H1 (cell line): ENCODE data around the gene TNS3. TPM values are rescaled to one million over a fixed set of nuclear protein-coding genes. Genes with fewer than 3 reads are reported as not detected.

Experiments
- CTCF ChIA-PET: fragments of 300-600 bp; sonication (Branson Sonifier 250); formaldehyde crosslinking; loops from one replicate; lab custom pipeline; 2021; ENCODE audit not compliant: partially characterized antibody; lab: Charles Lee
- POLR2A ChIA-PET: fragments of 300-600 bp; sonication (Branson Sonifier 250); formaldehyde crosslinking; loops from one replicate; lab custom pipeline; 2021; ENCODE audit warnings: inconsistent platforms; ENCODE audit not compliant: partially characterized antibody; lab: Charles Lee
- DNase-seq, 2 experiments: peaks; one replicate each; pipeline versions ENCODE4 v3.0.0 to v3.0.0-alpha.2; 2010 to 2022; ENCODE audit warnings: low spot score in 2 of 2, low read depth in 1 of 2, mixed read lengths in 1 of 2
- FAIRE-seq: peaks from 2 replicates; lab custom pipeline; 2011; peaks lifted over from hg19 to GRCh38; lab: Jason Lieb, UNC
- H2AFZ ChIP-seq: 2 replicates; pipeline ENCODE4 v1.8.1; 2012; ENCODE audit warnings: low read length, inconsistent platforms
- H2AK5ac ChIP-seq: 2 replicates; pipeline ENCODE4 v1.6.1; 2013; ENCODE audit warnings: low read depth, low read length
- H2BK120ac ChIP-seq: replicated peaks from 2 replicates; pipeline ENCODE3; 2013; ENCODE audit warnings: low read depth, low read length, inconsistent platforms
- H2BK12ac ChIP-seq: 2 replicates; pipeline ENCODE4 v1.6.1; 2013; ENCODE audit warnings: low read depth, low read length
- H2BK15ac ChIP-seq: 2 replicates; pipeline ENCODE4 v1.6.1; 2013; ENCODE audit warnings: low read length
- H2BK20ac ChIP-seq: 2 replicates; pipeline ENCODE4 v1.6.1; 2013; ENCODE audit warnings: low read length
- H2BK5ac ChIP-seq: 2 replicates; pipeline ENCODE4 v1.6.1; 2013; ENCODE audit warnings: low read depth, low read length
- H3K14ac ChIP-seq: 2 replicates; pipeline ENCODE4 v1.6.1; 2013; ENCODE audit warnings: inconsistent platforms; ENCODE audit not compliant: insufficient read length
- H3K18ac ChIP-seq: 2 replicates; pipeline ENCODE4 v1.6.1; 2013; ENCODE audit warnings: low read length; ENCODE audit errors: extremely low read depth
- H3K23ac ChIP-seq: 2 replicates; pipeline ENCODE4 v1.6.1; 2013; ENCODE audit warnings: inconsistent platforms; ENCODE audit not compliant: insufficient read length
- H3K23me2 ChIP-seq: 2 replicates; pipeline ENCODE4 v1.6.1; 2013; ENCODE audit warnings: low read depth, low read length
- H3K27ac ChIP-seq: 2 replicates; pipeline ENCODE4 v1.6.1; 2011; ENCODE audit warnings: low read depth, low read length, inconsistent platforms
- H3K27me3 ChIP-seq, 4 experiments: replicated peaks in 1 of 4; 1 replicate in 1 of 4; 2 replicates in 3 of 4; pipeline versions ENCODE4 v1.6.1 to v1.8.1; 2011 to 2013; ENCODE audit warnings: low read length in 3 of 4, mild to moderate bottlenecking in 3 of 4, inconsistent platforms in 2 of 4, mixed read lengths in 2 of 4, moderate library complexity in 1 of 4; ENCODE audit not compliant: control insufficient read depth in 3 of 4, insufficient read depth in 3 of 4; ENCODE audit errors: extremely low read depth in 1 of 4
- H3K36me3 ChIP-seq, 4 experiments: 2 replicates each; pipeline versions ENCODE4 v1.6.1 to v1.8.1; 2011 to 2013; ENCODE audit warnings: mild to moderate bottlenecking in 4 of 4, low read length in 3 of 4, moderate library complexity in 2 of 4, control low read depth in 1 of 4, inconsistent platforms in 1 of 4; ENCODE audit not compliant: insufficient read depth in 4 of 4, control insufficient read depth in 2 of 4
- H3K4ac ChIP-seq: replicated peaks from 2 replicates; pipeline ENCODE3; 2013; ENCODE audit warnings: low read length, low read depth, mixed read lengths, inconsistent platforms; ENCODE audit not compliant: insufficient read length
- H3K4me1 ChIP-seq, 4 experiments: replicated peaks in 1 of 4; 1 replicate in 1 of 4; 2 replicates in 3 of 4; pipeline versions ENCODE4 v1.6.1 to v1.8.1; 2011 to 2013; ENCODE audit warnings: low read length in 3 of 4, inconsistent platforms in 2 of 4, mixed read lengths in 1 of 4; ENCODE audit not compliant: insufficient read depth in 4 of 4, control insufficient read depth in 3 of 4
- H3K4me2 ChIP-seq, 2 experiments: 2 replicates each; pipeline versions ENCODE4 v1.6.1 to v1.8.1; 2011 to 2013; ENCODE audit warnings: low read depth in 2 of 2, low read length in 2 of 2, control low read depth in 1 of 2, inconsistent platforms in 1 of 2, mild to moderate bottlenecking in 1 of 2; ENCODE audit not compliant: insufficient read depth in 1 of 2
- H3K4me3 ChIP-seq, 4 experiments: fragments of 200-600, 300-600 bp in 1 of 4; sonication (generic), shearing (Covaris generic), sonication (Bioruptor Twin) in 1 of 4; 2 replicates each; pipeline versions ENCODE4 v1.5.1 to v1.8.1; 2011 to 2016; ENCODE audit warnings: low read length in 4 of 4, low read depth in 3 of 4, control low read depth in 2 of 4, inconsistent platforms in 2 of 4, mild to moderate bottlenecking in 2 of 4, mixed read lengths in 1 of 4, moderate library complexity in 1 of 4; ENCODE audit not compliant: insufficient read depth in 2 of 4; ENCODE audit errors: extremely low read depth in 1 of 4
- H3K56ac ChIP-seq: replicated peaks from 2 replicates; pipeline ENCODE3; 2013; ENCODE audit warnings: low read depth, mild to moderate bottlenecking, mixed read lengths, low read length, inconsistent platforms; ENCODE audit not compliant: insufficient read length
- H3K79me1 ChIP-seq: 2 replicates; pipeline ENCODE4 v1.6.1; 2013; ENCODE audit warnings: low read depth, low read length, control low read depth
- H3K79me2 ChIP-seq, 2 experiments: 2 replicates each; pipeline versions ENCODE4 v1.6.1 to v1.8.1; 2012 to 2013; ENCODE audit warnings: low read length in 2 of 2, mild to moderate bottlenecking in 2 of 2, inconsistent platforms in 1 of 2; ENCODE audit not compliant: insufficient read depth in 2 of 2, control insufficient read depth in 1 of 2
- H3K9ac ChIP-seq, 4 experiments: replicated peaks in 1 of 4; 1 replicate in 1 of 4; 2 replicates in 3 of 4; pipeline versions ENCODE4 v1.6.1 to v1.8.1; 2011 to 2013; ENCODE audit warnings: low read depth in 3 of 4, low read length in 3 of 4, control low read depth in 2 of 4, mild to moderate bottlenecking in 2 of 4, moderate library complexity in 2 of 4, inconsistent platforms in 1 of 4; ENCODE audit errors: extremely low read depth in 1 of 4
- H3K9me3 ChIP-seq, 2 experiments: 2 replicates each; pipeline versions ENCODE4 v1.6.1 to v1.8.1; 2012 to 2013; ENCODE audit warnings: mild to moderate bottlenecking in 2 of 2, moderate library complexity in 2 of 2, control low read depth in 1 of 2, inconsistent platforms in 1 of 2, low read depth in 1 of 2, low read length in 1 of 2, mixed read lengths in 1 of 2; ENCODE audit not compliant: insufficient read depth in 2 of 2
- H4K20me1 ChIP-seq, 2 experiments: replicated peaks in 1 of 2; 2 replicates each; pipeline versions ENCODE3 to v1.8.1; 2011 to 2013; ENCODE audit warnings: inconsistent platforms in 2 of 2, low read length in 2 of 2, mild to moderate bottlenecking in 1 of 2; ENCODE audit not compliant: insufficient read depth in 2 of 2, control insufficient read depth in 1 of 2
- H4K5ac ChIP-seq: 2 replicates; pipeline ENCODE4 v1.6.1; 2013; ENCODE audit warnings: low read length, low read depth, mixed read lengths, inconsistent platforms; ENCODE audit not compliant: insufficient read length
- H4K8ac ChIP-seq: 2 replicates; pipeline ENCODE4 v1.8.0; 2013; ENCODE audit warnings: mild to moderate bottlenecking, moderate library complexity, low read length, inconsistent platforms; ENCODE audit not compliant: insufficient read depth; ENCODE audit errors: extremely low read depth
- H4K91ac ChIP-seq: replicated peaks from 2 replicates; pipeline ENCODE3; 2013; ENCODE audit warnings: low read length, mixed read lengths, inconsistent platforms; ENCODE audit not compliant: insufficient read length
- EZH2 ChIP-seq: fragments of 200-600 bp; sonication (generic); IDR thresholded peaks from 2 replicates; pipeline ENCODE4 v1.7.1; 2012; ENCODE audit warnings: low read depth, mild to moderate bottlenecking, moderate library complexity, low read length, inconsistent platforms; ENCODE audit not compliant: severe bottlenecking
- HDAC6 ChIP-seq: IDR thresholded peaks from one replicate; pipeline ENCODE4 v1.7.1; 2012; ENCODE audit warnings: low read depth, mild to moderate bottlenecking, inconsistent platforms, low read length, moderate library complexity
- KDM4A ChIP-seq: IDR thresholded peaks from one replicate; pipeline ENCODE4 v1.7.1; 2012; ENCODE audit warnings: low read depth, mild to moderate bottlenecking, moderate library complexity, low read length, inconsistent platforms; ENCODE audit not compliant: severe bottlenecking
- NANOG ChIP-seq: IDR thresholded peaks from 2 replicates; pipeline ENCODE4 v1.6.1; 2011; ENCODE audit warnings: low read length, low read depth, mild to moderate bottlenecking, inconsistent platforms; ENCODE audit not compliant: insufficient read depth, poor library complexity, severe bottlenecking
- NRF1 ChIP-seq: IDR thresholded peaks from 2 replicates; pipeline ENCODE4 v1.6.1; 2011; ENCODE audit warnings: mild to moderate bottlenecking, low read depth, low read length, improper control_type of control experiment
- SAP30 ChIP-seq: fragments of 300-600 bp; sonication (generic); IDR thresholded peaks from 2 replicates; pipeline ENCODE4 v1.7.1; 2012; ENCODE audit warnings: low read length, moderate library complexity, mild to moderate bottlenecking, inconsistent platforms; ENCODE audit not compliant: insufficient read depth, insufficient replicate concordance
- SIRT6 ChIP-seq: IDR thresholded peaks from one replicate; pipeline ENCODE4 v1.7.1; 2012; ENCODE audit warnings: low read length, inconsistent platforms
- SP4 ChIP-seq: IDR thresholded peaks from 2 replicates; pipeline ENCODE4 v1.6.1; 2012; ENCODE audit warnings: low read length, inconsistent platforms
- SRF ChIP-seq: IDR thresholded peaks from 2 replicates; pipeline ENCODE4 v1.6.1; 2011; ENCODE audit warnings: mild to moderate bottlenecking, low read depth, low read length, moderate library complexity
- TBP ChIP-seq: IDR thresholded peaks from 2 replicates; pipeline ENCODE4 v1.6.1; 2011; ENCODE audit warnings: low read depth, low read length, improper control_type of control experiment
- TCF12 ChIP-seq: IDR thresholded peaks from 2 replicates; pipeline ENCODE4 v1.6.1; 2011; ENCODE audit warnings: low read depth, mild to moderate bottlenecking, low read length
- YY1 ChIP-seq: IDR thresholded peaks from 2 replicates; pipeline ENCODE4 v1.6.1; 2011; ENCODE audit warnings: low read depth, mild to moderate bottlenecking, low read length
- WGBS, 2 experiments: shearing (Covaris generic) in 1 of 2; methylation state at CpG; one replicate each; pipeline versions ENCODE4 v1.1.6 to v1.1.7; 2013 to 2015; ENCODE audit warnings: low lambda C conversion rate in 2 of 2, mixed read lengths in 2 of 2, inconsistent platforms in 1 of 2, low coverage in 1 of 2, missing lambda C conversion rate in 1 of 2; ENCODE audit not compliant: insufficient replicate concordance in 2 of 2, insufficient coverage in 1 of 2, insufficient read length in 1 of 2; ENCODE audit errors: extremely low coverage in 1 of 2, missing lambda C conversion rate in 1 of 2; 5-methylcytosine and 5-hydroxymethylcytosine counted together
- polyA plus RNA-seq, 7 experiments: library from polyadenylated mRNA; depleted of rRNA in 3 of 7; stranded (reverse) in 5 of 7; unstranded in 2 of 7; fragments of >200 nt in 5 of 7; fragments of 200-250 nt in 2 of 7; gene quantifications; 1 replicate in 5 of 7; 2 replicates in 1 of 7; 4 replicates in 1 of 7; pipeline versions ENCODE4 v1.2.1 to v1.2.3, GENCODE V29; 2011 to 2013; ENCODE audit warnings: missing spikeins in 2 of 7, mixed read lengths in 2 of 7
- total RNA-seq: library from RNA; stranded (reverse); fragmentation: NEBNext Ultra II Directional; extraction: Animal tissue kit (Norgen Biotek cat#: 25700); gene quantifications from 2 replicates; pipeline ENCODE4 v1.2.1, GENCODE V29; 2021
- TF ChIP-seq, protein P1 (sequence below): IDR thresholded peaks from 2 replicates; pipeline ENCODE4 v1.6.1; 2012; ENCODE audit warnings: inconsistent platforms

The TNS3 gene
- total and polyA plus RNA-seq, 2 of the 8 experiments (the other 6 are each of a cell fraction or from before 2014, with no cell fraction given) = 11.9 to 24.2 TPM

DNA sequence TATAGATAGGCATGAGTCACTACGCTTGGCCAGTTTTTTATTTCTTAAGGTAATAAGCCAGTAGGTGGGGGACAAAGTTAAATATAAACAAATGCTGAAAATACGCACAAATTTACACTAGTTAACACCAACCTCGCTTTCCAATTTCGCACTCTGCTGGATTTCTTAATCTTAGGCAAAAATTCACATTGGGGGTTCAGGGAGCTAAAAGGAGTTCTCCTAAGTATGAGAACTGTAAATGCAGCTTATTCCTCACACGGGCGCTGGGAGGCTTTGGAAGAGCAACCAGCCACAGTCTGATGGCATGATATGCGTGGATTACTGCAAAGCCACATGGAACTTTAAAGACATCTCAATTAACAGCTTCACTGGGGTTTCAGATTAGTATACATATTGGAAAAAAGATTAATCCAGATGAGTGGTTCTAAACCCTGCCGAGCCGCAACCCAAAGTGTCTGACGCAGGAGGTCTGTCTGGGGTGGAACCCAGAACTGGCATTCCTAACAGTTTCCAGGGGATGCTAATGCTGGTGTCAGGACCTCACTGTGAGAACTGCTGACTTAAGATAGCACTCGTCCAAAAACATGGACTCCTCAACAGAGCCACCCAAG, 16.2 kb downstream of the TNS3 start:
- no peak overlapping the region for H2BK120ac ChIP-seq
- no peak overlapping the region for H2BK20ac ChIP-seq
- H3K4me1 ChIP-seq = no peaks in the 10 kb centered on the region
- 0 out of 2 replicates have a peak overlapping the region, but pooled peaks have one; percentile 5 for H3K18ac ChIP-seq
- no peaks in the 10 kb centered on the region for H3K27me3 ChIP-seq
- no peak overlapping the region for H3K9ac ChIP-seq
- H3K79me2 ChIP-seq = peaks cover 0 to 39% of the 10 kb centered on the region in 2 experiments; a peak in 2 of 4 replicates
- WGBS, 2 experiments = 94% methylated on average over 11 of the region's 11 CpGs; no CpG with 5 or more reads in 1 of the 2 experiments
- peaks cover 17% of the 10 kb centered on the region for H3K79me1 ChIP-seq
- H2AK5ac ChIP-seq = no peak overlapping the region
- no peak overlapping the region for H3K4ac ChIP-seq
- no peak overlapping the region for H2BK5ac ChIP-seq
- CTCF ChIA-PET = interaction anchor here (0.8 to 1.6 kb wide), 3 partner anchors 13 to 148 kb away, joined by 3 to 5 read pairs (median 5); no protein-coding TSS in a partner anchor
- H3K23ac ChIP-seq = no peak overlapping the region
- no peak overlapping the region for H4K91ac ChIP-seq
- DNase-seq (no peak), FAIRE-seq (no peak)
- no peak overlapping the region for H2BK15ac ChIP-seq
- H4K20me1 ChIP-seq = peaks cover 0 to 2% of the 10 kb centered on the region in 2 experiments
- no peak overlapping the region for H2AFZ ChIP-seq
- no peaks in the 10 kb centered on the region for H3K36me3 ChIP-seq
- H3K4me2 ChIP-seq = no peak overlapping the region
- no peak overlapping the region for H3K4me3 ChIP-seq
- POLR2A ChIA-PET = interaction anchor here (0.6 kb wide), 1 partner anchor 108 kb away, joined by 3 read pairs; no protein-coding TSS in a partner anchor
- H4K8ac ChIP-seq = no peak overlapping the region
- no peak overlapping the region for H3K27ac ChIP-seq
- no peaks in the 10 kb centered on the region for H3K9me3 ChIP-seq
- H2BK12ac ChIP-seq = no peak overlapping the region
- no peaks in the 10 kb centered on the region for H3K23me2 ChIP-seq
- H3K14ac ChIP-seq = no peak overlapping the region
- no peak overlapping the region for H3K56ac ChIP-seq
- H4K5ac ChIP-seq = no peak overlapping the region
- TF ChIP-seq EZH2 = no peak
- TF ChIP-seq SRF = no peak
- TF ChIP-seq, protein P1, sequence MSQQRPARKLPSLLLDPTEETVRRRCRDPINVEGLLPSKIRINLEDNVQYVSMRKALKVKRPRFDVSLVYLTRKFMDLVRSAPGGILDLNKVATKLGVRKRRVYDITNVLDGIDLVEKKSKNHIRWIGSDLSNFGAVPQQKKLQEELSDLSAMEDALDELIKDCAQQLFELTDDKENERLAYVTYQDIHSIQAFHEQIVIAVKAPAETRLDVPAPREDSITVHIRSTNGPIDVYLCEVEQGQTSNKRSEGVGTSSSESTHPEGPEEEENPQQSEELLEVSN = no peak
- no peak for TF ChIP-seq NRF1
- no peak for TF ChIP-seq SIRT6
- no peak for TF ChIP-seq TBP
- TF ChIP-seq HDAC6 = no peak
- no peak for TF ChIP-seq KDM4A
- no peak for TF ChIP-seq NANOG
- no peak for TF ChIP-seq SP4
- TF ChIP-seq YY1 = no peak
- TF ChIP-seq TCF12 = no peak
- no peak for TF ChIP-seq SAP30
